NCI-H1048 (cell line): ENCODE data around the gene PDE11A.

Experiments
- DNase-seq: peaks from one replicate; lab custom pipeline; 2025; lab: John Stamatoyannopoulos, UW

Gene PDE11A

GRCh38 chr2:177724398-177725287 is 347.9 kb downstream of the PDE11A start:
- DNase-seq = peak; percentile 1

DNA sequence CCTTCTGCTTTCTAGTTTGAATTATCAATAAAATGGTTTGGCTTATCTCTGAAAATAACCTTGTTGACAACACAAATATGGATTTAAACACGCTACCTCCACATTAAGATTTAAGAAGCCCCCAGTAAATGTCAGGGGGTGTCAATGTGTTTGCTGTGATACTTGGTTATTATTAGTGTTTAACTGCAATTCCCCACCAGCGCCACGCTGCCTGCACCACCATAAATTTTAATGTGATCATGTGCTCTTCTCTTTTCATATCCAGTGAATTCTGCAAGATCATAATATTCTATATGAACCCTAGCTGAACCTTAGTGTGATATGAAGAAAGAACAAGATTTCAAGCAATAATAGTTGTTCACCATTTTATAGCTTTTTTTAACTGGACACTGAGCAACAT is 349.3 kb downstream of the PDE11A start:
- no peak for DNase-seq

DNA sequence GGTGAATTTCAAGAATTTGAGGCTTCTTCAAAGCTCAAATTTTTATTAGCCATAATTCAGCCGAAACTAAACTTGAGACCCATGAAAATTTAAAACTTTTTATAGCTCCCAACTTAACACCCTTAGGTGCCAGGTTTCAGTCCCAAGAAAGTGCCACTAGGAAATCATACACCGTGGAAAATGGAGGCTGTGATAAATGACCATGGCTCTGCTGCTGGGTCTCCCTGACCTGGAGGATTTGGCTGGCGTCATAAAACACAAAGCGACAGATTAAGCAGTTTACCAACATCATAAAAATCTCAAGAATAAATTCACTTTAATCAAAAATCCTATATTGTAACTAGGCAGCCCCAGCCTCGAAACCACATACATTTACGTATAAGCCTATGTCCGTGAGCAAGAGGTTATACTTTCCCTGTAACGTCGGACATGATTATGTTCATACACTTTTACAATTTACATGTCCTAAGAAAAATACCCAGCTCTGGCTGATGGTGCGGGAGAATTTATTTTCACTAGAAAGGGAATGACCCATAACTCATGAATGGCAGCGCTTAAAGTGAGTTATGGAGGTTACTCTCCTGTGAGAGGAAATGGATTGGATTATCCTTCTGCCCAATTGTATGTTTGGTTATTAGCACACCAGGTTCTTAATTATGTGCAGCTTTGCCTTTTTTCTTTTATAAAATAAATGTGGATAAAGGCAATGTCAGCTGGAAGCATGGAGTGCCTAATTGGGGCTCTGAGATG is 350.6 kb downstream of the PDE11A start:
- DNase-seq = no peak

- DNase-seq = no peak
Measured at GRCh38 chr2:177721087-177721486, 351.5 kb downstream of the PDE11A start.

DNA sequence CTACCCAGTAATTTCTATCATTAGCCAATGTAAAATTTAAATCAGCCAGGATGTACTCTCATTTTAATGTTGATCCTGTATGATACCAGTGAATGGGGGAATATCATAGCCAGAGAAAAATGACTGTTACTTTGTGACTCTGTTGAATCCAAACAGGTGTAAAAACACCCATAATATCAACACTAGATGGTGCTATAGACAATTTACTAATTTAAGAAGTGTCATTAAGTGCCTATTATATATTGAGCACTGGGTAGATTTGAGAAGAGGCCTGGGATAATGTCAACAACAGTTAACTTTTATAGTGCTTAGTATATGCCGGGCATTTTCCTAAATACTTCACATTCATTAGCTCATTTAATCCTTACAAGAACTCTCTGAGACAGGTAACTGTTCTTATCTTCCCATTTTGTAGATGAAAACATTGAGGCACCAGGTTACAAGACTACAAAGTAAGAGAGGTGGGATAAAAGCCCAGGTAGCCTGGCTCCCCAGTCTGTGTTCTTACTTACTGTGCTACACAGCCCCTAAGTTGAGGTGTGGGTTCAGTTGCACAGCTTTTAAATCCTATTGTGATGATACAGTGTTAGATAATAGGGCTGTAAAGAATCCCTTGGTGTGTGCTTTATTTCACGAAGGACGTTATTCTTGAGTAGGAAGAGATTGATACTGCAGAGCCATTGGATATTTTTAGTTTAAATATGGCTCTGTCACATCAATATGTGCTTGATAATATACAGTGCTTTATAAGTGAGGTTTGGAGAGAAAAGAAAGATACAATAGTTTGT is 354.6 kb downstream of the PDE11A start:
- DNase-seq = no peak

- no peak for DNase-seq
Measured at GRCh38 chr2:177716484-177716883, 356.1 kb downstream of the PDE11A start.

DNA sequence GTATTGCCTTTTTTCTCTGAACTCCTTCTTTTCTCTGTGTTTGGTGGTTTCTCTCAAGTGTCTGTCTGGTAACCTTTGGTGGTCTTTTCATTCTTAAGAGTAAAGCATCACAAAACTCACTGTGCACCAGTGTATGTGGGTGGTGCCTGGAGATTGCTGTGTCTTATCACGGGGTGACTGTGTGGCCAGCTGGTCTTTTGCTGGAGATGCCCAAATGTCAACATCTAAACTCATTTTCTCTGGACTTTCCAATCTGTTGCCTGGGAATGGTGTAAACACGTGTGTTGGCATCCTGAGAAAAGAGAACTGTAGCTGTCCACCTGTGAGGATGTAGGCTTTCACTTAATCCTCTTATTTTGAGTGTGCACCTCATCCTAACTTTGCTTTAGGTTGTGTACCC is 356.8 kb downstream of the PDE11A start:
- DNase-seq = no peak

GRCh38 chr2:177714704-177715103 is 357.9 kb downstream of the PDE11A start:
- no peak for DNase-seq

DNA sequence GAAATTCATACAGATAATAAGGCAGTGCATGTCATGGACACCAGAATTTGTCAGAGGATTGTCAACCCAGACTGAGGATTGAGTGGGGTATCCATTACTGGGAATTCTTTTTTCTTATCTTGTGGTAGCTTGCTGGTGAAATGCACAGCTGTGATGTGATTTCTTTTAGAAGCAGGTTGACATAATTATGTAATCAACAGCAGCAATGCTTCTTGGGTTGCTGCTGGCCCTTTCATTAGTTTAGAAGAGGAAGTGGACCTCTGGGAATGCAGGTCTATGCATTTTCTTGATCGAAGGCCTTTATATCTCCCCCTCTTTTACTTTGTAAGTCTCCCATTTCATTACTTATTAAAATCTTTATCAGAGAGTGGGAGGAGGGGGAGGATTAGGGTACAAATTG is 360.1 kb downstream of the PDE11A start:
- DNase-seq = no peak

GRCh38 chr2:177711483-177712265 is 360.9 kb downstream of the PDE11A start:
- DNase-seq = no peak

DNA sequence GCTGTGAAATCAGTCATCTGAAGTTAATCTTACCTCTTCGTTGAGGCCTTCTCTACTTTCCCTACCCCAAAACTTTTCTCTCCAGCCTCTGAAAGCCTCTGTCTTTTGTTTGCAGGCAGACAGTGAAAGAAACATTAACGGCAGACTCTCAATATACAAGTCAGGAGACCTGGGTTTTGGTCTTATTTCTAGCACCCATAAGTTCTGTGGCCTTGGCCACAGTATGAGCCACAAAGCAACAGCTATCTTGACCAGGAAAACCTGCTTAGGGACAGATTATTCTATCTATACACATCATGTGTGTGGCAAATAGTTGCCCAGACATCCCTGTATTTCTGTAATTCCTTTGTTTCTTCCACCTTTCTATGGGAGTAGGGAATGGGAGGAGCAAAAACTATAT is 361.7 kb downstream of the PDE11A start:
- no peak for DNase-seq

DNA sequence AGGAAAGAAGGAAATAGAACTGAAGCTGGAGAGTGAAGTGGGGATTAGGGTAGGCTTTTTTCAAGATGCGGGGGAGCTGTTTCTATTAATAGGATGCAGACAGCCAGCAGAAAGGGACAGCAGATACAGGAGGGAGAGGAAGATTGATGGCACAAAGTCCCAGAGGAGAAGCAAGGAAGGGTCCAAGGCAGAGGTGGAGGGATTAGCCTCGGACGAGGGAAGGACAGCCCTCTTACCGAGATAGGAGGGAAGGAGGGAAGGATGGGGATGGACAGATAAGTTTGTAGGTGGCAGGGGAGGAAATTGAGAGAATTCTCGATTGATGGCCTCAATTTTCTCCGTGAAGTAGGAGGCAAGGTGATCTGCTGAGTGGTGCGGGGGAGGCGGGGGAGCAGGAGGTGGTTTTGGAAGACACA is 362.6 kb downstream of the PDE11A start:
- DNase-seq = no peak

DNA sequence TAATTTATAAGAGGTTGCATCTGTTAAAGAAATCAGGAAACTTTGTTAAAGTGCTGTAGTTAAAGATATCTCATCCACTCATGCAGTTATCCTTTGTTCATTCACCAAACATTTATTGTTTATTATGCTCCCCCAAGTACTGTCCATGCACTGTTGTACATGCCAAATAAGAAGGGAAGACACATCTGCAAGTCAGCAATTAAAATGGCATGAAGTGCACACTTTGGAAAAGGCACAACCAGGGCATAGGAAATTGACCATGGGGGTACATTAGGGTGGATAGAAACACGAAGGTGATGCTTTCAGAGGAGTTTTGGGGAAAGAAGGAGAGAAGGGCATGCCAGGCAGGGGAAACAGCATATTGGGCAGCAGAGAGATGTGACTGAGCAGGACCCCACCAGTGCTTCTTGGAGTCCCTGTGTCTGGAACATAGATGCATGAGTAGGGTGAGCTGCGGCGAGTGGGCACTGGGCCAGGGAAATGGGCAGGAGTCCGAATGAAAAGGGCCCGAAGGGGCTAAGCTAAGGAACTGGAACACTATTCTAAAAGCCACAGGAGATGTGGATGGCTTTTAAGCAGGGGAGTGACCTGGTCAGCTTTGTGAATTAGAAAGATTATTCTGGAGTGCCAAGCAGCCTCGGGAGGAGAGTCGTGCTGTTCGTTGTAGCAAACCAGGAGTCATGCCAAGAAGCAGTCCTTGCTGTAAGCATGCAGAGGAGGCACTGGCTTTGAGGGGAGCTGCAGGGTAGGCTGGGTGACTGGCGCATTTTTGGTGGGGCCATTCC is 363.7 kb downstream of the PDE11A start:
- DNase-seq = no peak

- DNase-seq = no peak
Measured at GRCh38 chr2:177708106-177708505, 364.5 kb downstream of the PDE11A start.

DNA sequence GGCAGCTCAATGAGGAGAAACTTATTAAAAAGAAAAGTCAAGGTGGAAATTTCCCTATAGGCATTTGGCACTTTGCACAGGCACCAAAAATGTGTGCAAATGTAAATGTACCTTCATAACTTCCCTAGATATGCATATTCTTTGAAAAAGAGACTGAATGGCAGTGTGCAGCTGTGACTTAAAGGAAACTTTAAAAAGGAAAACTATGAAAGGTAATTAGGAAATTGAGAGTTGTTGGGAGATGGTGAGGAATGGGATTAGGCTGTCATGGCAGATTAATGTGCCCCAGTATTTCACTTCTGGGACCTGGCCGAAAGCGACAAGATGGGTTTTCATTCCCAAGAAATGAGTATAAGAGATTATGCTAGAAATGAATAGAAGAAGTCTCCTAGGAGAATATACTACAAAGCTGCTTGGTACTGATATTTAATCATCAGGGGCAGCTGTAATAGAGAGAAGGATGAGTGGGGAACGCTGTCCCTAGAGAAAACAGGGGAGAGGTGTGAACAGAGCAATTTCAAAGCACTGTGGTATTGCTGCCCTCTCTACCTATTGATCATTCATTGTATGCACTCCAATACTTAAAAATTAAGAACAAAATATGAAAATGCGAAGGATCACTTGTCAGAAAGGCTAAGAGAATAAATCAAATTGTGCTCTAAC is 366.9 kb downstream of the PDE11A start:
- DNase-seq = no peak

DNA sequence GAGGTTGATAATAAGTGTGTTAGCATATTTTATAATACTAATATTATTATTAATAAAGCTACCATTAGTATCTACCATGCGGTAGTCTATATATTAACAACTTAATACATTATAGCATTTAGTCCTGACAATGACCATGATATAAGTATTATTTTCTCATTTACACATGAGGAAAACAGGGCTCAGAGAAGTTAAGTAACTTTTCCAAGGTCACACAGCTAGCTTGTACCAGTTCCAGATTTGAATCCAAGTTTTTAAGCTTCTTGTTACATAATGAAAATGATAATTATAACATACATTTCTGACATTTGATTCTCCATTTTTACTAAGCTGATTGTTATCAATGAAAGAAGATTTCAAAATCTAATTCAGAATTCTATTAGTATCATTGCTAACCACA is 369.4 kb downstream of the PDE11A start:
- DNase-seq = no peak

DNA sequence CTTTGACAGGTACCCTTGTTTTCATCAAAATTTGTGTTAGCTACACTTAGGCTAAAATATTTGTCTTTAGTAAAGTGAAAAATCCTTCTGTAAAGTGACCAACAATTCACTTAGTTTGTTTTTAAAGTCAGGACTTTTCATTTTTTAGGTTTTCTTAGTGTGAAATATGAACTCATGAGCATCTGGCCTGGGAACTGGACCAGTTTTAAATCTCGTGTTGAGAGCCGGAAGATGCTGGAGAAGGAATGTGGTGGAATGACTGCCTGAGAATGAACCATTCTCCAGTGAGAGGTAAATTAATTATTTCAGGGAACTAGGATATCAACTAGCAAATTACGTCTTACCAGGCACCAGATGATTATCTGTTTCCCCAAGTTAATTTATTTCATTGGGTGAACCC is 374.3 kb downstream of the PDE11A start:
- DNase-seq = no peak

GRCh38 chr2:177694348-177694747 is 378.2 kb downstream of the PDE11A start:
- no peak for DNase-seq

DNA sequence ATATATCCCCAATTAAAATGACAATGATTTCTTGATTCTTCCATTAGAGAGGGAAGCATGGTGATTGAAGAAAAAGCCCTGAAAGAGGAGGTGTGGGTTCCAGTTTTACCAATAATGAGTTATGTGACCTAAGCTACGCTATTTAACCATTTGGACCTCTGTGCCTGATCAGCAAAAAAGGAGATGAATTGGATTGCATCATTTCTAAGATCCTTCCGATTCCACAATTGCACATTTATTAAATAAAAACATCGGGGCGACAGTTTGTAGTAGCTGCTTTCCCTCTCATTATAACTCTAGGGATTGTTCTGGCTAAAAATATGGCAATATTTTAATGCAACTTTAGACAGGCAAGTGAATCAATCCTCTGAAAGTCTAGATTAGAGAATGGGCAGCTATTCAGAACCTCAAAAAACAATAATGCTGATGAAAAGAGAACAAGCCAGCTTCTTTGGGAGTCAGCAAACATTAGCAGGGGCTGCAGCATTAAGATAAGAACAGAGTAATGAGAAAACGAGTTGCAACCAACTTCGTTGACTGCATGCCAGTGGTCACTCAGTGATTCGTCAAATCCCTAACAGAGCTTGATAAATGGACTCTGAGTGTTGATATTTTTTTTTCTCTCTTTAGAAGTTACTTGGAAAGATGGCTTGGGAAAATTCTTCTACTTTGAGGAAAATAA is 378.8 kb downstream of the PDE11A start:
- DNase-seq = no peak

DNA sequence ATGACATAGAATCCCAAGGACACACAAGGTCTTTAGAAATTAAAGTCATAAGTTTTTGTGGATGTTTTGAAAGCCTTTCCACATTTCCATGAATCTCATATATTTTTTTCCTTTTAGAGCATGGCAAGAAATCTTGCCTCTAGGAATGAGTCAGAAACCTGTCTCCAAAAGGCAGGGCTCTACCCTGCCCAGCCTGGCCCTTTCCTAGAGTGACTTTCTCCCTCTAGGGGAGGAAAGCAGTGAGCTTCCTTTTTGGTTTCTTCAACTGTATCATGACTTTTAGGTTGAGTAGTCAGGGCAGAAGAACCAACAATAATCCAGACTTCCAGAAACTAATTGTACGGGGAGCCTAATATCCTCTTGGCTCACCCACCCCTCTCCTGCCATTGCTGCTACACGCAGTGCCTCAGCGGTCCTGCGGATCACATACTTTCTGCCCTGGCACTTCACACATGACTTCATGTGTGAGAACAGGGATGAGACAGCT is 379.8 kb downstream of the PDE11A start:
- DNase-seq = no peak
